ELR (cell line): Measurements from ENCODE around the gene CPT1A.

Experiments used
- DNase-seq: peaks from one replicate; pipeline ENCODE4 v3.0.0-alpha.2; 2015; ENCODE audit warnings: low read depth

CPT1A gene

DNA sequence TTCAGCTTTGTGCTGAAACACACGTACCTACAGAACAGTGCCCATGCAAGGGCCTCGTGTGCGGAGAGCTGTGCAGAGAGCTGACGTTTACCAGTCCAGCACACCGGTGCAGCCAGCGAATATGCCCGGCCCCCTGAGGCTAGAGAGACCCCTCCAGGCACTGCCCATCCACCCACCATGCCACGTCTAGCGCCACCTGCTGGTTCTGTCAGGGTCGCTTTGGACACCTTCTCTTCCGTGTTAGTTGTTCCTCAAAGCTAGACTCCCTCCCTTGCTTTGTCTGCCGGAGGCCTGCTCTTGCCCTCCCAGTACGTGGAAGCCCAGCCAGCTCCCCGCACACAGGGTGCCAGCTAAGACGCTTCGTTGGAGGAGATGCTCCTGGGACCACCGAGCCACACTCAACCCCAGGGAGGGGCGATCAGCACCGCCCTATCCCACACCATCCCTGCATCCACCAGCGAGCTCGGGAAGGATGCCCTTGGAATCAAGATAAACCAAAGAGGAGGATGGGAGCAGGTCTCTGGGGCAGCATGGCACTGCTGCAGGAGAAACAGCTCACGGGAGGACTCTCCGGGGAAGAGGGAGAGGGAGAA, 43.4 kb downstream of the CPT1A start:
- peak; percentile 39 for DNase-seq

DNA sequence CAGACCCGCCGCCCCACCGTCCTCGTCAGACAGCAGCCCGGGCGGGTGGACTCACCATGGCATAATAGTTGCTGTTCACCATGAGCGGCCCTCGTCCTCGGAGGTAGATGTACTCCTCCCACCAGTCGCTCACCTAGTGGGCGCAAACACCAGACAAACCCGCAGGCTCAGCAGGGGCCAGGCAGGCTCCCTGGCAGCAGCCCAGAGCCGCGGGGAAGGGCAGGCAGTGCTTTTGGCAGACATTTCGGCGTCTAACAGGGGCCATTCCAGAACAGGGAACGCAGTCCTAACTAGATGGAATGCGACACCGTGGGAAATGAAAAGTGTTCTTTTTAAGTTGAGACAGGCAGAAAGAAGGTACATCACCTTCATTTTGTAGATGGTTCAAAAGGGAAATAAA, 44.9 kb downstream of the CPT1A start:
- no peak for DNase-seq

GRCh38 chr11:68792400-68792966, 49.2 kb downstream of the CPT1A start:
- peak; percentile 63 for DNase-seq

- no peak for DNase-seq
Observed at GRCh38 chr11:68784653-68785052, 57.1 kb downstream of the CPT1A start.

- no peak for DNase-seq
Observed at GRCh38 chr11:68783216-68783821, 58.4 kb downstream of the CPT1A start.

GRCh38 chr11:68782711-68783110, 59.0 kb downstream of the CPT1A start:
- DNase-seq, result no peak

GRCh38 chr11:68780829-68781228, 60.9 kb downstream of the CPT1A start:
- peak; percentile 19 for DNase-seq

DNA sequence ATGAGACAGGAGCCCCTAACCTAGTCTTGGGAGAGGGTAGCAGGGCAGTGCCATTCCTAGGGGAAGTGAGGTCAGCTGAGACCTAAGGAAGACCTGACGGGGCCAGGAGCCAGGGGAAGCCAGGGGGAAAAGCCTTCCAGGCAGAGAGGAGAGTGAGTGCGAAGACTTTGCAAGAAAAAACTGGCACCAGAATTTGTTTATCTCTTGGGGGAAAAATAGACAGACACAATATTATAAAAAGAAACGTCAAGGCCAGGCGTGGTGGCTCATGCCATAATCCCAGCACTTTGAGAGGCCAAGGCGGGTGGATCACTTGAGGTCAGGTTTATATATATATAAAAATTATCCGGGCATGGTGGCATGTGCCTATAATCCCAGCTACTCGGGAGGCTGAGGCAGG, 63.5 kb downstream of the CPT1A start:
- no peak for DNase-seq

DNA sequence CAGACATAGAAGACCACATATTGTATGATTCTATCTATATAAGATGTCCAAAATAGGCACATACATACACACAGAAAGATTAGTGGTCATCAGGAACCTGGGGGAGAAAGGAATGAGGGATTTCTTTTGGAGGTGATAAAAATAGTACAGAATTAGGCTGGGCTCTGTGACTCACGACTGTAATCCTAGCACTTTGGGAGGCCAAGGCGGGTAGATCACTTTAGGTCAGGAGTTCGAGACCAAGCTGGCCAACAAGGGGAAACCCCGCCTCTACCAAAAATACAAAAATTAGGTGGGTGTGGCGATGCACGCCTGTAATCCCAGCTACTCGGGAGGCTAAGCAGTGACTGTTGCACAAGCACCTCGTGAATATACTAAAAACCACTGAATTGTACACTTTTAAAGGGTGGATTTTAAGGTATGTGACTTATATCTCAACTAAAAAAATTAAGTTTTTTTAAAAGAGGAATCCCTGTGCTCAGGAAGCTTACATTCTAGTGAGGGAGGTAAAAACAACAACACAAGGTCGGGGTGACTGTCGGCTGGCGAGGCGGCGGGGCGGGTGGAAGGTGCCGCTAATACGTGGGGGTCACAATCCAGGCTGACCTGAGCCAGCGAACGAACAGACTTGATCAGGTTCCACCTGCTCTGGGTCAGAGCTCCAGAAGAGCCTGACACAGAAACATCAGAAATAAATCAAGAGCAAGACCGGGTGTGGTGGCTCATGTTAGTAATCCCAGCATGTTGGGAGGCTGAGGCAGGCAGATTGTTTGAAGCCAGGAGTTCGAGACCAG, 65.1 kb downstream of the CPT1A start:
- no peak for DNase-seq

DNA sequence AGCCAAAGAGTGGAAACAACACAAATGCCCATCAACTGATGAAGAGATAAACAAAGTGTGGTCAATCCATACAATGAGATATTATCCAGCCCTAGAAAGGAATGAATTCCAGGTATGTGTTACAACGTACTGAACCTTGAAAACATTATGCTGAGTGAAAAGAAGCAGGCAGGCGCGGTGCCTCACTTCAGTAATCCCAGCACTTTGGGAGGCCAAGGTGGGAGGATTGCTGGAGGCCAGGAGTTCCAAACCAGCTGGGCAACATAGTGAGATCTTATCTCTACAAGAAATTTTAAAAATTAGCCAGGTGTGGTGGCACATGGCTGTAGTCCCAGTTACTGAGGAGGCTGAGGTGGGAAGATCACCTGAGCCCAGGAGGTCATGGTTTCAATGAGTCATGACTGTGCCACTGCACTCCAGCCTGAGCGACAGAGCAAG, 65.7 kb downstream of the CPT1A start:
- DNase-seq, result no peak

DNA sequence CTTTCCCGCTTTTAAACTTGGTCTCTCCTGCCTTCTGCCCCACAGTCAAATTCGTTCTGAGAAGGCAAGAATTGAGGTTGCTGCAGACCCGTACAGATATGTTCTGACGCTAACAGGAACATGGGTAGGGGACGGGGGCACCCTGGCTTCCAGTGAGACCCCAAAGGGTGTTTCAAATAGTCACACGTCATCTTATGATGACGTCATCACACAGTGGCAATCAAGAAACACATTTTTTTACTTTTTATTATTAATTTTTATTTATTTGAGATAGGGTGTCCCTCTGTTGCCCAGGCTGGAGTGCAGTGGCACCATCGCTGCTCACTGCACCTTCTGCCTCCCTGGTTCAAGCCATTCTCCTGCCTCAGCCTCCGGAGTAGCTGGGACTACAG, 67.5 kb downstream of the CPT1A start:
- no peak for DNase-seq

GRCh38 chr11:68773521-68774193, 68.1 kb downstream of the CPT1A start:
- DNase-seq, result no peak

- no peak for DNase-seq
Observed at GRCh38 chr11:68772936-68773335, 68.8 kb downstream of the CPT1A start.

DNA sequence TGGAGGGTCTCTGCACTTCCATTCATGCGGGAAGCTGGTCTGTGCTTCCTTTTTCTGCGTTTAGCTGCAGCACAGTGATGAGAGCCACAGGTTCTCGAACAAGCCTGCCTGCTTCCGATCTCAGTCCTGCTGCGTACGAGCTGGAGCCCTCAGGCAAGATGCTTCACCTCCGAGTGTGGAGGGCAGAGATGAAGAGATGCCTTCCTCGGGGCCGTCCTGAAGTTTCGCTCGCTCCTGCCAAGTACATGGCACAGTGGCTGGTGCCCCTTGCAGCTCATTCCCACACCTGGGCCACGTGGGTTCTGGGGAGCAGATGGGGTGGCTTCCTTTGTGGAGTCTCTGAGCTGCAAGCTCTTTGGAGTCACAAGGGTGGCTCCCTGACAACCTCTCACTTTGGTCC, 70.9 kb downstream of the CPT1A start:
- DNase-seq, result no peak

- DNase-seq, result no peak
Observed at GRCh38 chr11:68767672-68768071, 74.0 kb downstream of the CPT1A start.

GRCh38 chr11:68766786-68767185, 74.9 kb downstream of the CPT1A start:
- no peak for DNase-seq

DNA sequence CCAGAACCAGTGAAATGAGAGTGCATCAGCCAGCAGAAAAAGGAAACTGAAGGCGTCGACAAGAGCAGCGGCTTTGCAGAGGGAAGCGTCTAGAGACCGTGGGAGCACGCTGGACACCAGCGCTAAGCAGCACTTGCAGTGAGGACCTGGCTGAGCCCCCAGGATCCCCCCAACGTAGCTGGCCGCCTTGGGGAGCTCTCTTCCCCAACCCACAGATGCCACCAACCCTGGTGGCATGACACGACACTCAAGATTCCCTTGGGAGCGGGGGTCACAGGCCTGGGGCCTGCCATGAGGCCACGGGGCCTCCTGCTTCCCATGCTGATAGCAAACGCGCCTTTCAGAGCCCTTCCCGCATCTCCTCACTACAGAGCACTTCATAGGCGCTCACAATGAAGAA, 77.0 kb downstream of the CPT1A start:
- no peak for DNase-seq

- DNase-seq, result no peak
Observed at GRCh38 chr11:68763926-68764657, 77.6 kb downstream of the CPT1A start.

DNA sequence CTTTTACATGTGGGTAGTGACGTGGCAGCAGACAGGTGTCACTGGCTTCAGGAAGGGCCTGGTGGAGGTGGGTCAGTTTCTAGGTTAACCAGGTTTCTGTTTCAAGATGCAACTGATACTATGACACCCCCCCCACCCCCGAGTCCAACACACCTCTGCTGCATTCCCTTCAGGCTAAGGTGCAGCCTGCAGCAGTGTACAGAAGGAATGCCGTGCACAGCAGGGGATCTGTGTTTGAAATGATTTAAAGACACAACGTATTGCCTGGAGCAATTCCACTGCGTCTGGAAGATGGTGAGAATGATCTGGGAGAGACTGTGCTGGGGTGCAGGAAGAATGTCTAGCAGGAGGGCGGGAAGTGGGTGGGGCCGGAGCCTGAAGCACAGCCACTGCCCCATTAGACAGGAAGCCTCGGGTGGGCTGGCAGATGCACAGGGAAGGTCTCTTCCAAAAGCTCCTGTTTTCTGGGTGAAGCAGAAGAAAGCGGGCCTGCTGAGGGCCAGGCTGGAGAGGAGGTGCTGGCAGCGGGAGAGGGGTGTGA, 78.5 kb downstream of the CPT1A start:
- peak; percentile 32 for DNase-seq

GRCh38 chr11:68762481-68762880, 79.2 kb downstream of the CPT1A start:
- DNase-seq, result no peak

DNA sequence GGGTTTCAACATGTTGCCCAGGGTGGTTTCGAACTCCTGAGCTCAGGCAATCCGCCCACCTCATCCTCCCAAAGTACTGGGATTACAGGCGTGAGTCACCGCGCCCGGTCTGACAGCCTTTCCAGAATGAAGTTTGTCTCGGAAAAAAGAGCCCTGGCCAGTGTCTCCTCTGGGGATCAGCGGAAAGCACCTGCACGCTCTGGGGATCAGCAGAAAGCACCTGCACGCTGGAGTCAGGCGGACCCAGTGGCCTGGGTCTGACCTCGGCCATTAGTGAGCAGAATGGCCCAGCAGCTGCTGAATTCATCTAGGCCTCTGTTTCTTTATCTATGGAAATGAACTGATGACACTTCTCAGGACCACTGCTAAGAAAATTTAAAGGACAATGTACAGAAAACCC, 79.9 kb downstream of the CPT1A start:
- no peak for DNase-seq

DNA sequence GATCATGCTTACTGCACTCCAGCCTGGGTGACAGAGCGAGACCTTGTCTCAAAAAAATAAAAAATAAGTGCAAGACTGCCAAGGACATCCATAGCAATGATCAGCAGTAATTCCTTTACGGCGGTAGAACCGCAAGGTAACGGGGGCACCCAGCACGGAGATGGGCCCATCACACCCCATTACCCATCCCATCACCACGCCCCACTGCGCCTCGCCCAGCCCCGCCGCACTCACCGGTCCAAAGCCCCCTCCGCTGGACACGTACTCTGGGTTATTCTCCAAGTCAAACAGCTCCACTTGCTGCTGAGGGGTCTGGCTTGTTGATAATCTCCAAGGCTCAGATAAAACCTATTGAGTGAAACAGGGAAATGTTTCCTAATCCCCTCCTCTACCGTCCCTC, 81.7 kb downstream of the CPT1A start:
- DNase-seq, result no peak
